Cardiac muscle cell (in vitro differentiated cells and primary cell): ENCODE data around the gene SOD2. TPM values are rescaled to one million over a fixed set of nuclear protein-coding genes. Genes with fewer than 3 reads are reported as not detected.
"Not testable (repeated sequence)": the region's sequence is repeated elsewhere in the genome, so short reads cannot be mapped to it uniquely, and the experiment has no call there.

Experiments
- DNase-seq, 2 donors: peaks; one replicate each; pipeline versions ENCODE4 v3.0.0 to v3.0.0-alpha.2; 2010 to 2017; ENCODE audit warnings: low read depth in 1 of 2, low spot score in 1 of 2
- H3K27ac ChIP-seq: fragments of 200-600 bp; sonication (generic); 2 replicates; pipeline ENCODE4 v1.5.1; 2016
- H3K27me3 ChIP-seq: fragments of 200-600 bp; sonication (generic); 2 replicates; pipeline ENCODE4 v1.6.0; 2016; ENCODE audit warnings: control low read depth
- H3K36me3 ChIP-seq: fragments of 200-600 bp; sonication (generic); 2 replicates; pipeline ENCODE4 v1.5.1; 2016; ENCODE audit warnings: control low read depth
- H3K4me1 ChIP-seq: fragments of 200-600 bp; sonication (generic); 2 replicates; pipeline ENCODE4 v1.8.1; 2017; ENCODE audit warnings: low read depth, mild to moderate bottlenecking, mixed run types
- H3K4me3 ChIP-seq: fragments of 200-600 bp; sonication (generic); 2 replicates; pipeline ENCODE4 v1.5.1; 2016; ENCODE audit warnings: mild to moderate bottlenecking
- H3K9me3 ChIP-seq: fragments of 200-600 bp; sonication (generic); 2 replicates; pipeline ENCODE4 v1.5.1; 2017; ENCODE audit warnings: low read depth, mild to moderate bottlenecking, control low read depth
- polyA plus RNA-seq: library from polyadenylated mRNA; unstranded; fragments of >200 nt; fragmentation: Nextera tagmentation; extraction: Ambion mirVana; gene quantifications from 2 replicates; pipeline ENCODE4 v1.2.1, GENCODE V29; 2016
- total RNA-seq: library from RNA; depleted of rRNA; stranded (reverse); fragments of >200 nt; gene quantifications from 2 replicates; pipeline ENCODE4 v1.2.3, GENCODE V29; 2016
- TF ChIP-seq, protein P1 (sequence below): IDR thresholded peaks from 2 replicates; pipeline ENCODE4 v1.5.1; 2012; ENCODE audit warnings: low read depth, mild to moderate bottlenecking, low read length

The SOD2 gene
- total and polyA plus RNA-seq, 2 experiments from 2014 or later = 156 to 172 TPM

GRCh38 chr6:159715166-159715565, 22.1 kb upstream of the SOD2 start:
- Histone ChIP-seq H3K4me3 (no peak overlapping the region), H3K27me3 (no peaks in the 10 kb centered on the region), H3K36me3 (no peaks in the 10 kb centered on the region), H3K27ac (no peak overlapping the region), H3K4me1 (no peaks in the 10 kb centered on the region), H3K9me3 (no peaks in the 10 kb centered on the region)
- DNase-seq = no peak
- TF ChIP-seq, protein P1, sequence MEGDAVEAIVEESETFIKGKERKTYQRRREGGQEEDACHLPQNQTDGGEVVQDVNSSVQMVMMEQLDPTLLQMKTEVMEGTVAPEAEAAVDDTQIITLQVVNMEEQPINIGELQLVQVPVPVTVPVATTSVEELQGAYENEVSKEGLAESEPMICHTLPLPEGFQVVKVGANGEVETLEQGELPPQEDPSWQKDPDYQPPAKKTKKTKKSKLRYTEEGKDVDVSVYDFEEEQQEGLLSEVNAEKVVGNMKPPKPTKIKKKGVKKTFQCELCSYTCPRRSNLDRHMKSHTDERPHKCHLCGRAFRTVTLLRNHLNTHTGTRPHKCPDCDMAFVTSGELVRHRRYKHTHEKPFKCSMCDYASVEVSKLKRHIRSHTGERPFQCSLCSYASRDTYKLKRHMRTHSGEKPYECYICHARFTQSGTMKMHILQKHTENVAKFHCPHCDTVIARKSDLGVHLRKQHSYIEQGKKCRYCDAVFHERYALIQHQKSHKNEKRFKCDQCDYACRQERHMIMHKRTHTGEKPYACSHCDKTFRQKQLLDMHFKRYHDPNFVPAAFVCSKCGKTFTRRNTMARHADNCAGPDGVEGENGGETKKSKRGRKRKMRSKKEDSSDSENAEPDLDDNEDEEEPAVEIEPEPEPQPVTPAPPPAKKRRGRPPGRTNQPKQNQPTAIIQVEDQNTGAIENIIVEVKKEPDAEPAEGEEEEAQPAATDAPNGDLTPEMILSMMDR = no peak

DNA sequence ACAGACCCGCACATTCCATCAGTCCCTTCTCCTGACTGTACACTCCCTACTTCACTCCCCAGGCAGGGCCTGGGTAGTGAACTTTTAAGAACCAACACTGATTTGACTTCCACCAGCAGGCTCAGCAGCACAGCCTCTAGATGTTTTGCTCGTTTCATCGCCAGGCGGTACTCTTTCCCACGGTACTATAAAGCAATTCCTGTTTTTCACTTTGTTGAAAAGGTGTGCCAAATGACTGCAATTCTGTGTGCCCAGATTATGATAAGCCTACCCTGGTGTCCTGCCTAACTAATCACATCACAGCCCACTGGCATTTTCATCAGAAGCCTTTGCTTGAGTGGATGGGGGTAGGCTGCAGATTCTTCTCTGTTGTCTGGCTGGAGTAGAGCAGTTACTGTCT, 21.4 kb upstream of the SOD2 start:
- no peaks in the 10 kb centered on the region for H3K27me3 ChIP-seq
- H3K27ac ChIP-seq = no peak overlapping the region
- H3K4me3 ChIP-seq = no peak overlapping the region
- TF ChIP-seq, protein P1 = no peak
- H3K36me3 ChIP-seq = no peaks in the 10 kb centered on the region
- no peaks in the 10 kb centered on the region for H3K4me1 ChIP-seq
- DNase-seq = no peak
- no peaks in the 10 kb centered on the region for H3K9me3 ChIP-seq

- Histone ChIP-seq H3K27me3 (no peaks in the 10 kb centered on the region), H3K27ac (no peak overlapping the region), H3K9me3 (no peaks in the 10 kb centered on the region), H3K36me3 (no peaks in the 10 kb centered on the region), H3K4me3 (no peak overlapping the region), H3K4me1 (no peaks in the 10 kb centered on the region)
- DNase-seq = no peak
- TF ChIP-seq, protein P1 = no peak
These were observed 20.9 kb upstream of the SOD2 start for GRCh38 chr6:159713984-159714383.

- H3K36me3 ChIP-seq, DNase-seq, H3K9me3 ChIP-seq, H3K4me1 ChIP-seq, H3K27me3 ChIP-seq, H3K4me3 ChIP-seq, H3K27ac ChIP-seq: not testable (repeated sequence)
These were observed 19.3 kb upstream of the SOD2 start for GRCh38 chr6:159712389-159712788.

GRCh38 chr6:159710603-159711002, 17.6 kb upstream of the SOD2 start:
- H3K27me3 ChIP-seq, DNase-seq, H3K27ac ChIP-seq, H3K4me1 ChIP-seq, H3K4me3 ChIP-seq, H3K9me3 ChIP-seq, H3K36me3 ChIP-seq: not testable (repeated sequence)

DNA sequence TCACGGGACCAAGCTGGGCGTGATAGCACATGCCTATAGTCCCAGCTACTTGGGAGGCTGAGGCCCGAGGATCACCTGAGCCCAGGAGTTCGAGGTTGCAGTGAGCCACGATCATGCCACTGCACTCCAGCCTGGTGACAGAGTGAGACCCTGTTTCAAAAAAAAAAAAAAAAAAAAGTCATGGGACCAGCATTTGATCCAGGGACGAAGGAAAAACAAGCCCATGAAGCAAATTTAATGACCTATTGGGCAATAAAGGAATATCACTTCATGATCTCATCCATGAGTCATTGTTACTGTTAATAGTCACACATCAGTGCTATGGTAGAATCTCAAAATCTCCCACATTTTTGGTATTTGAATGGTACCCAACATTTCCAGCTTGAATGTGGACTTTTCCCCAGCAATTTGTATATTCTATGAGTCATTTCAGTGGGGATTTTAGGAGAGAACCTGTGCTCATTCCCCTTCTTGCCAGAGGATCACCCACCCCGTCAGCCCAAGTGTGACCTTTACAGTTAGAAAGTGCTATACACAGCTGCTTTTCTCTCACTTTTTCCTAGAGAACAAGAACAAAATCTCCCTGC, 8.5 kb upstream of the SOD2 start:
- H3K4me1 ChIP-seq = no peaks in the 10 kb centered on the region
- H3K27me3 ChIP-seq = no peaks in the 10 kb centered on the region
- no peak overlapping the region for H3K4me3 ChIP-seq
- DNase-seq = peak in 1 of 2 donors; percentile 80
- H3K9me3 ChIP-seq = no peaks in the 10 kb centered on the region
- no peaks in the 10 kb centered on the region for H3K36me3 ChIP-seq
- H3K27ac ChIP-seq = no peak overlapping the region
- TF ChIP-seq, protein P1 = no peak

GRCh38 chr6:159700970-159701369, 7.9 kb upstream of the SOD2 start:
- Histone ChIP-seq H3K4me3 (no peak overlapping the region), H3K27ac (no peak overlapping the region), H3K9me3 (no peaks in the 10 kb centered on the region), H3K36me3 (no peaks in the 10 kb centered on the region), H3K4me1 (no peaks in the 10 kb centered on the region), H3K27me3 (no peaks in the 10 kb centered on the region)
- TF ChIP-seq, protein P1 = no peak
- DNase-seq = peak in 1 of 2 donors; percentile 17
